Activated CD8-positive, alpha-beta T cell treated with anti-CD3 and anti-CD28 coated beads, Interleukin-2, amount 10 ng/mL, durations not matched to agents 7 days and 5 days (primary cell): Measurements from ENCODE around the gene LYZL6. TPM values are rescaled to one million over a fixed set of nuclear protein-coding genes. Genes with fewer than 3 reads are reported as not detected.

ENCODE experiments used
- total RNA-seq, 2 experiments: library from RNA; stranded (reverse); gene quantifications; one replicate each; pipeline ENCODE4 v1.2.3, GENCODE V29; 2021

LYZL6 gene
- total RNA-seq, 2 experiments from 2014 or later = not detected

Other genes with a start within 250 kb of the LYZL6 start
- under 1 TPM in 1 of 2 experiments, not detected in 1; 0.10 TPM for gene RASL10B, start 212.1 kb downstream of the LYZL6 start, total RNA-seq
- gene GAS2L2, start 190.5 kb downstream of the LYZL6 start, total RNA-seq = not detected
- gene C17orf50, start 182.8 kb downstream of the LYZL6 start, total RNA-seq = not detected
- gene MMP28, start 148.1 kb downstream of the LYZL6 start, total RNA-seq = not detected
- gene TAF15, start 134.2 kb downstream of the LYZL6 start, total RNA-seq = 100 to 1,000 TPM; 336 to 341 TPM
- gene HEATR9, start 74.8 kb downstream of the LYZL6 start, total RNA-seq = 1 to 10 TPM; 1.1 TPM
- 100 to 1,000 TPM; 275 to 301 TPM for gene CCL5, start 63.4 kb downstream of the LYZL6 start, total RNA-seq
- gene RDM1, start 12.9 kb downstream of the LYZL6 start, total RNA-seq = 10 to 100 TPM; 13.9 to 14.4 TPM
- not detected for gene CCL16, start 37.8 kb upstream of the LYZL6 start, total RNA-seq
- gene CCL14, start 43.0 kb upstream of the LYZL6 start, total RNA-seq = not detected
- not detected for gene CCL15, start 57.8 kb upstream of the LYZL6 start, total RNA-seq
- gene CCL23, start 74.3 kb upstream of the LYZL6 start, total RNA-seq = not detected
- gene CCL18, start 120.6 kb upstream of the LYZL6 start, total RNA-seq = not detected
- 1 to 10 TPM; 4.2 to 5.1 TPM for gene CCL3, start 146.4 kb upstream of the LYZL6 start, total RNA-seq
- gene CCL4, start 160.1 kb upstream of the LYZL6 start, total RNA-seq = 1 to 10 TPM; 6.5 to 6.7 TPM
- 1 to 10 TPM; 6.7 to 8.1 TPM for gene TBC1D3B, start 232.9 kb upstream of the LYZL6 start, total RNA-seq